ENCODE data around the gene LYRM2.

GRCh38 chr6:89520736-89521135 lies 117.8 kb downstream of the LYRM2 start:
- TF ChIP-seq POLR2A (IDR thresholded peaks at IDR 0.05; ENCODE audit: low read depth) (no peak), CTCF (IDR thresholded peaks at IDR 0.05) (no peak), POLR2AphosphoS5 (IDR thresholded peaks at IDR 0.05) (no peak)
